Heart left ventricle (tissue), 16 donors: Measurements from ENCODE around the gene JUND. TPM values are rescaled to one million over a fixed set of nuclear protein-coding genes. Genes with fewer than 3 reads are reported as not detected.
"Not testable (repeated sequence)": the region's sequence is repeated elsewhere in the genome, so short reads cannot be mapped to it uniquely, and the experiment has no call there.

ENCODE experiments used
- ATAC-seq, 4 donors: fragments of 200-7000 bp; cut with Tn5 transposase; one replicate each; pipeline ENCODE4 v1.9.1; 2020 to 2022; ENCODE audit warnings: moderate library complexity in 4 of 4, mild to moderate bottlenecking in 3 of 4, moderate number of reproducible peaks in 1 of 4
- DNase-seq, 5 donors: peaks; one replicate each; pipeline ENCODE4 v3.0.0-alpha.2; 2020
- H3K27ac ChIP-seq, 12 donors: fragments of 200-600 bp; sonication (generic) in 4 of 12; one replicate each; pipeline versions ENCODE4 v1.5.0 to v1.8.0; 2016 to 2022; ENCODE audit warnings: mild to moderate bottlenecking in 2 of 12
- H3K27me3 ChIP-seq, 9 donors: fragments of 200-600 bp; sonication (generic) in 2 of 9; one replicate each; pipeline versions ENCODE4 v1.5.1 to v1.8.0; 2016 to 2022; ENCODE audit warnings: mild to moderate bottlenecking in 3 of 9
- H3K36me3 ChIP-seq, 9 donors: fragments of 200-600 bp; sonication (generic) in 2 of 9; one replicate each; pipeline versions ENCODE4 v1.5.0 to v1.8.0; 2018 to 2022; ENCODE audit warnings: mild to moderate bottlenecking in 2 of 9
- H3K4me1 ChIP-seq, 12 donors: fragments of 200-600 bp; sonication (generic) in 4 of 12; one replicate each; pipeline versions ENCODE4 v1.5.0 to v1.8.0; 2016 to 2022; ENCODE audit warnings: mild to moderate bottlenecking in 3 of 12
- H3K4me3 ChIP-seq, 12 donors: fragments of 200-600 bp; sonication (generic) in 4 of 12; one replicate each; pipeline versions ENCODE4 v1.5.0 to v1.8.0; 2017 to 2022; ENCODE audit warnings: mild to moderate bottlenecking in 9 of 12, moderate library complexity in 4 of 12
- H3K9me3 ChIP-seq, 12 donors: fragments of 200-600 bp; sonication (generic) in 4 of 12; one replicate each; pipeline versions ENCODE4 v1.5.0 to v1.8.0; 2016 to 2022; ENCODE audit warnings: mild to moderate bottlenecking in 1 of 12
- CTCF ChIP-seq, 12 donors: fragments of 200-600 bp; sonication (generic) in 4 of 12; IDR thresholded peaks; one replicate each; pipeline versions ENCODE4 v1.5.0 to v1.8.0; 2018 to 2022; ENCODE audit warnings: antibody characterized with exemption in 12 of 12, mild to moderate bottlenecking in 5 of 12
- POLR2A ChIP-seq, 2 donors: fragments of 450-650 bp; IDR thresholded peaks; one replicate each; pipeline ENCODE4 v1.6.1; 2017; ENCODE audit warnings: antibody characterized with exemption in 2 of 2, mild to moderate bottlenecking in 2 of 2, moderate library complexity in 2 of 2
- WGBS, 4 donors: extraction: QIAGEN DNeasy Blood & Tissue Kit in 2 of 4; methylation state at CpG; one replicate each; pipeline versions ENCODE4 v1.1.5 to v1.1.7; 2013 to 2018; 5-methylcytosine and 5-hydroxymethylcytosine counted together
- intact Hi-C, 10 donors: fragments of 100-400 bp; cut with DNase I; formaldehyde crosslinking; loops; one replicate each; pipeline versions ENCODE4 v1.11.1 to v1.14.2; 2022
- polyA plus RNA-seq, 2 donors: library from polyadenylated mRNA; stranded (reverse); fragments of 200-250 nt; gene quantifications; one replicate each; pipeline ENCODE4 v1.2.3, GENCODE V29; 2013
- total RNA-seq, 9 donors: library from RNA; depleted of rRNA in 2 of 9; stranded (reverse); fragments of >200 nt in 2 of 9; fragmentation: NEBNext Ultra II Directional in 3 of 9; extraction: Animal tissue kit (Norgen Biotek cat#: 25700) in 3 of 9; gene quantifications; one replicate each; pipeline versions ENCODE4 v1.1.0 to v1.2.4, GENCODE V29; 2016 to 2023
- donor health status: ischemic (EF 13 %, LVEDD 7.1; RV severe dilation, severe dysfunction).
- donor health status: healthy with polysubstance abuse.
- donor health status: DM: no; HTN: yes; CAD: no.
- donor health status: DM: no; HTN: no; CAD: no.
- donor health status: ischemic (EF 25% LVEDD 6.9; RV normal size, moderate dysfunction).
- donor health status: ischemic (EF 25% LVEDD 5.7; RV mildly dilated, moderate dysfunction).
- donor health status: healthy.
- donor health status: DM: yes; HTN: yes; CAD: no.
- donor health status: ischemic (EF 35%, LVEDD 5.7; RV mildly dilated, moderate dysfunction).
- donor health status: nonischemic (EF 11% LVEDD 7.7; RV severe dilation, severe dysfunction).
- donor health status: DM: yes; HTN: yes; CAD: no.
- donor health status: PGD.
- donor health status: ischemic (EF 29% LVEDD 5.4; RV normal size, mild dysfunction).
- donor health status: nonischemic (EF 23%, LVEDD 6.1; RV moderate dilation, normal function).

Gene JUND
- total and polyA plus RNA-seq, 11 donors, result 80.2 to 352 (median 137) TPM

DNA sequence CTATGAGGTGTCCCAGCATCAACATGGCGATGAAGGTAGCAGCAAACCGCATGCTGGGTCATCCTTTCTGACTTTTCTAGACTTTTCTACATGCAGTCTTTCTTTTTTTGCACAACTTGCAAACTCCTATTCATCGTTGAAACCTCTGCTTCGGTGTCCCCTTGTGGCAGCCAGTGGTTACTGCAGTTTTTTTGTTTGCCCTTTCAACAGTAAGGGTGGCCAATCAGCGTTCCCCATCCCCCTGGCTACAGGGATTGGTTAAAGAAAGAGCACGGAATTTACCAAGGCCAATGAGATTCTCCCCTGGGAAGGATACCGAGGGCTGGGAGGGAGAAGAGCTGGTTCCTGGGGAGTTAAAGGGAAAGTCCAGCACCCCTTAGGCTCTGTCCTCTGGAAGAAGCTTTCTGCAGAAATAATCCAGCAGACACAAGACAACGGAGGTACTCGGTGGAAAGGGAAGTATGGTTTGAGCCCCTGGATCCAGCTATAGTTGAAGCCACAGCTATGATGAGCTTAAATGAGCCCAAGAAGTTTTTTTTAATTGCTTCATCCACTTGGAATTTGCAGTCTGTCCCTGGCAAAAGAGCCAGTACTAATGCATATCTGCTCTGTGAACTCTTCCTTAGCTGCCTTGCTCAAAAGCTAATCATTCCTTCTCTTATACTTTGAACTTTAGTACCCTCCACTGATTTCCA lies 47.1 kb upstream of the JUND start:
- no peaks in the 10 kb centered on the region for H3K9me3 ChIP-seq
- TF ChIP-seq POLR2A (IDR thresholded peaks at IDR 0.05) (peak; percentile 85 to 92), CTCF (IDR thresholded peaks at IDR 0.05) (peak; percentile 89 to 98 (median 94))
- H3K4me3 ChIP-seq, result peak overlapping the region in 10 of 12 donors; percentile 16 to 50 (median 46)
- intact Hi-C loops, result loop anchor here in 9 of 10 donors (1.0 to 10.0 kb wide), 6 partner anchors 49 to 134 kb away; partner anchors contain the start of genes RAB3A (in 3 of the 9) and MPV17L2 (in 1 of the 9)
- no peaks in the 10 kb centered on the region for H3K36me3 ChIP-seq
- peaks cover 3 to 25% (median 15%) of the 10 kb centered on the region in 12 donors for H3K4me1 ChIP-seq
- DNase-seq (peak; percentile 91 to 95 (median 94)), ATAC-seq (peak; percentile 98 to 99 (median 98))
- WGBS, 4 donors, result 1 to 2% (median 1%) methylated on average over 9 of the region's 9 CpGs
- H3K27me3 ChIP-seq, result no peaks in the 10 kb centered on the region
- peak overlapping the region; percentile 33 to 84 (median 75) for H3K27ac ChIP-seq

DNA sequence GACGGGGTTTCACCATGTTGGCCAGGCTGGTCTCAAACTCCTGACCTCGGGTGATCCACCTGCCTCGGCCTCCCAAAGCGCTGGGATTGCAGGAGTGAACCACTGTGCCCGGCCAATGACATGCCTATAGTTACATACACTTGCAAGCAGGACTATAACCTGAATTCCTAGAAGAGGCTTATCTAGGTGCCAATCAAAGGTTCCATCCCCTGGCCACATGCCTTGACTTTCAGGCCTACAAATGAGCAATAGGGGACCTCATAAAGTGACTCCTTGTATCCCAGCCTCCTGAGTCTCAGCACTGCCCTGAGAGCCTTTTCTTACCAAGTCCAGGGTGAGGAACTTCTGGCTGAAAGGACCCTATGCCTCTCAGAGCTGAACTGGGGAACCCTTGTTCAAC lies 45.4 kb upstream of the JUND start:
- DNase-seq, result no peak
- intact Hi-C loops, result loop anchor here in 6 of 10 donors (2.0 to 10.0 kb wide), 5 partner anchors 119 to 132 kb away; partner anchors contain the start of genes RAB3A (in 4 of the 6) and MPV17L2 (in 1 of the 6)

GRCh38 chr19:18324373-18324731 lies 42.9 kb upstream of the JUND start:
- Histone ChIP-seq H3K27ac (peak overlapping the region in 11 of 12 donors; percentile 81 to 98 (median 92)), H3K4me1 (peaks cover 3 to 58% (median 46%) of the 10 kb centered on the region in 12 donors)
- not testable (repeated sequence) for H3K27me3 ChIP-seq, DNase-seq, ATAC-seq, H3K36me3 ChIP-seq, H3K9me3 ChIP-seq, H3K4me3 ChIP-seq
- 35 to 53% (median 37%) methylated on average over 6 of the region's 6 CpGs for WGBS, 4 donors
- intact Hi-C loops, result loop anchor here in 6 of 10 donors (1.0 to 10.0 kb wide), 4 partner anchors 45 to 130 kb away; partner anchors contain the start of genes RAB3A (in 2 of the 6) and MPV17L2 (in 1 of the 6)

More for the DNA sequence above, 45.4 kb upstream of the JUND start:
- no peak overlapping the region for H3K27ac ChIP-seq
- WGBS, 4 donors, result 92 to 94% (median 93%) methylated on average over 5 of the region's 5 CpGs
- peaks cover 3 to 37% (median 26%) of the 10 kb centered on the region in 12 donors for H3K4me1 ChIP-seq
- H3K4me3 ChIP-seq, result no peak overlapping the region
- no peaks in the 10 kb centered on the region for H3K27me3 ChIP-seq
- no peak for TF ChIP-seq POLR2A (IDR thresholded peaks at IDR 0.05)
- no peak for TF ChIP-seq CTCF (IDR thresholded peaks at IDR 0.05)
- ATAC-seq, result no peak
- H3K36me3 ChIP-seq, result no peaks in the 10 kb centered on the region
- H3K9me3 ChIP-seq, result no peaks in the 10 kb centered on the region

DNA sequence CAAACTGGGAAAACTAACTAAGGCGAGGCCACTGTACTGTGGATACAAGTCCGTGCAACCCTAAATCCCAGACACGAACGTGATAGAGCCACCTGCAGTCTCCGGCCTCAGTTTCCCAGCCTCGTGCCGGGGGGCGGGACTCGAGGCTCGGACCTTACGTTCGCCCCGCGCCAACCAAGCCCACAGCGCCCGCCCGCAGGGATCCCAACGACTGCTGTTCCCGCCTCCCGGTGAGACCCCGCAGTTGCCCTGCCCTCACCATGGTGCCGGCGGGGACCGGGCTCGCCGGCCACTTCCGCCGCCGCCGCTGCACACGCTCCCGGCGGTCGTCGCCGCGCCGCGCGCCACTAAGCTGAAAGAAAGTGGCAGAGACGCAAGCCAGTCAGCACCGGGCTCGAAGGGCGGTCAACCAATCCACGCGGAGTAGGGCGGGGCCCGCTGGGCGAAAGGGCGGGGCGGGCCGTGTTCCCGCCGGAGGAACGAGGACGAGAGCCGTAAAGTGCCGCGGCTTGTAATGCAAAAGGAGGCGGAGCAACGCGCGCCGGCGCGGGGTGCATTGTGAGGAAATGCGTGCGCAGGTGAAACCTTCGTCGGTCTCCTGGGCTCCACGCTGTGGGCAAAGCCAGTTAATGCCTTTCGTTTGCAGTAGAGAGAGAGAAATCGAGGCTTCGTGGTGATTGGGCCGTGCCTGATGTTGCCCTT lies 41.5 kb upstream of the JUND start, which contains the start of gene LSM4:
Gene LSM4 (minus strand): TSS at position 318 of the 702 bp plus-strand sequence. CDS start 56 bp downstream, at position 262.
- Histone ChIP-seq H3K4me1 (peaks cover 2 to 60% (median 46%) of the 10 kb centered on the region in 12 donors), H3K27me3 (no peaks in the 10 kb centered on the region), H3K36me3 (no peaks in the 10 kb centered on the region), H3K4me3 (peak within 1 kb of the TSS; percentile 25 to 91 (median 81)), H3K27ac (peak within 1 kb of the TSS; percentile 62 to 98 (median 90)), H3K9me3 (no peaks in the 10 kb centered on the region)
- intact Hi-C loops, result loop anchor here in 8 of 10 donors (1.0 to 10.0 kb wide), 8 partner anchors 18 to 128 kb away; partner anchors contain the start of genes RAB3A (in 2 of the 8), JUND (in 1 of the 8) and MPV17L2 (in 1 of the 8)
- 0% methylated on average over 24 to 75 of the region's 75 CpGs for WGBS, 4 donors
- peak; percentile 98 to 99 (median 99) for DNase-seq
- peak; percentile 22 to 82 for TF ChIP-seq POLR2A (IDR thresholded peaks at IDR 0.05)
- peak in 6 of 12 donors; percentile 5 to 38 (median 18) for TF ChIP-seq CTCF (IDR thresholded peaks at IDR 0.05)
- peak; percentile 96 to 98 (median 96) for ATAC-seq
